ENCODE measurements around the gene THRA.

Gene THRA

GRCh38 chr17:40121181-40122135, 58.7 kb downstream of the THRA start, which contains the start of gene MSL1:
TSS of gene MSL1 (plus strand) at chr17:40121971. CDS start at chr17:40122613, 642 bp downstream.
- H3K27me3 ChIP-seq (ENCODE audit: control insufficient read depth in 1 of 2, insufficient read depth in 2 of 2, low read length in 2 of 2), result no peaks in the 10 kb centered on the region
- no peaks in the 10 kb centered on the region for H3K9me3 ChIP-seq (ENCODE audit: low read length)
- peaks cover 30% of the 10 kb centered on the region for H3K4me1 ChIP-seq (ENCODE audit: insufficient read depth, low read length)
- H3K27ac ChIP-seq (ENCODE audit: low read depth, low read length), result peak within 1 kb of the TSS; percentile 99
- H3K4me3 ChIP-seq (ENCODE audit: low read depth in 1 of 2, low read length in 2 of 2), result peak within 1 kb of the TSS; percentile 87 to 99
- H3K9ac ChIP-seq (ENCODE audit: low read length), result peak within 1 kb of the TSS; percentile 93
- H3K36me3 ChIP-seq (ENCODE audit: insufficient read depth, low read length), result peaks cover 8% of the 10 kb centered on the region

DNA sequence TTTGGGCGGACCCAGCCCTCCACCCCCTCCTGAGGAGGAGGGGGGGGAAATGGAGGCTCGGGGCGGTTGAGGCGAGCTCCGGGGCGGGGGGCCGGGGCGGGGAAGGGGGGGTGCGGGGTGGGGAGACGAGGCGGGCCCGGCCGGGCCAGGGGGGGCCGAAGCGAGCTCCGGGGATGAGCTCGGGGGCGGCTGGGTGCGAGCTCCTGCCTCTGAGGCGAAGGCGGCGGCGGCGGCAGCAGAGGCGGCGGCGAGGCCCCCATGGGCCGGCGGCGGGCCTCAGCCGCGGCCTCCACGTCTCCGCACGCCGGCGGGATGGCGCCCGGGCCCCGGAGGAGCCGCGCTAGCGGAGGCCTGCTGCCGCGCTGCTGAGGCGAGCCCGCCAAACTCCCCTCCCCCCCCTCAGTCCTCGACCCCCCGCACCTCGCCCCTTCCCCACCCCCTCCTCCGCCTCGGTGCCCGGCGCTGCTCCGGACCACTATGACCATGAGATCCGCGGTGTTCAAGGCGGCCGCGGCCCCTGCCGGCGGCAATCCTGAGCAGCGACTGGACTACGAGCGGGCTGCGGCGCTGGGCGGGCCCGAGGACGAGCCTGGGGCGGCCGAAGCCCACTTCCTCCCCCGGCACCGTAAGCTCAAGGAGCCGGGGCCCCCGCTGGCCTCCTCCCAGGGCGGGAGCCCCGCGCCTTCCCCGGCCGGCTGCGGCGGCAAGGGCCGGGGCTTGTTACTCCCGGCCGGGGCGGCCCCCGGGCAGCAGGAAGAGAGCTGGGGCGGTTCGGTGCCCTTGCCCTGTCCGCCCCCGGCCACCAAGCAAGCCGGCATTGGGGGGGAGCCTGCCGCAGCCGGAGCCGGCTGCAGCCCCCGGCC, 59.6 kb downstream of the THRA start:
- Histone ChIP-seq H3K36me3 (ENCODE audit: insufficient read depth, low read length) (peaks cover 17% of the 10 kb centered on the region), H3K4me3 (ENCODE audit: low read depth in 1 of 2, low read length in 2 of 2) (peak overlapping the region; percentile 87 to 99), H3K27me3 (ENCODE audit: control insufficient read depth in 1 of 2, insufficient read depth in 2 of 2, low read length in 2 of 2) (no peaks in the 10 kb centered on the region), H3K27ac (ENCODE audit: low read depth, low read length) (peak overlapping the region; percentile 99), H3K9ac (ENCODE audit: low read length) (peak overlapping the region; percentile 87), H3K4me1 (ENCODE audit: insufficient read depth, low read length) (peaks cover 30% of the 10 kb centered on the region), H3K9me3 (ENCODE audit: low read length) (no peaks in the 10 kb centered on the region)

DNA sequence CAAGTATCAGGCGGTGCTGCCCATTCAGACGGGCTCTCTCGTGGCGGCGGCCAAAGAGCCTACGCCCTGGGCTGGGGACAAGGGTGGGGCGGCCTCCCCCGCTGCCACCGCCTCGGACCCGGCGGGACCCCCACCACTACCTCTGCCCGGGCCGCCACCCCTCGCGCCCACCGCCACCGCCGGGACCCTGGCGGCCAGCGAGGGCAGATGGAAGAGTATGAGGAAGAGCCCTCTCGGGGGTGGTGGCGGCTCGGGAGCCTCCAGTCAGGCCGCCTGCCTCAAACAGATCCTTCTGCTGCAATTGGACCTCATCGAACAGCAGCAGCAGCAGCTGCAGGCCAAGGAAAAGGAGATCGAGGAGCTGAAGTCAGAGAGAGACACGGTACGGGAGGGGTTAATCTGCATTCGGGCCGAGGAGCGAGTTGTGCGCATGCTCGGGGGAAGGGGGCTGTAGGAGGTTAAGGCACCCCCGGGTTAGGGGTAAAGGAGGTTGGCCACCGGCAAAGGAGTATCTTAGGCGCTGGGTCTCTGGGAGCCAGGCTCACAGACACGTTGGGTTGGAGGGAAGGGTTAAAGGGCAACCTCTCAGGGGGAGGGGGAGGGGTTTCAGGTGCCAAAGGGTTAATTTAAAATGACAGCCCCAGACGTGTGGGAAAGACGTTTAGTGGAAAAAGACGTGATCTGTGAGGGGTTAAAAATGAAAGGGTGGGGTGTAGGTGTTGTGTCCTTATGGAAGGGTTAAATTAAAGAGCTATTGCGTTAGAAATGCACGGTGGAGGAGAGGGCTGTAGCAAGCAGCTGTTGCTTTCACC, 60.4 kb downstream of the THRA start:
- peak overlapping the region; percentile 80 for H3K27ac ChIP-seq (ENCODE audit: low read depth, low read length)
- no peaks in the 10 kb centered on the region for H3K9me3 ChIP-seq (ENCODE audit: low read length)
- no peaks in the 10 kb centered on the region for H3K27me3 ChIP-seq (ENCODE audit: control insufficient read depth in 1 of 2, insufficient read depth in 2 of 2, low read length in 2 of 2)
- peak overlapping the region; percentile 73 to 99 for H3K4me3 ChIP-seq (ENCODE audit: low read depth in 1 of 2, low read length in 2 of 2)
- H3K9ac ChIP-seq (ENCODE audit: low read length), result peak overlapping the region; percentile 87
- peaks cover 25% of the 10 kb centered on the region for H3K36me3 ChIP-seq (ENCODE audit: insufficient read depth, low read length)
- H3K4me1 ChIP-seq (ENCODE audit: insufficient read depth, low read length), result peaks cover 30% of the 10 kb centered on the region

DNA sequence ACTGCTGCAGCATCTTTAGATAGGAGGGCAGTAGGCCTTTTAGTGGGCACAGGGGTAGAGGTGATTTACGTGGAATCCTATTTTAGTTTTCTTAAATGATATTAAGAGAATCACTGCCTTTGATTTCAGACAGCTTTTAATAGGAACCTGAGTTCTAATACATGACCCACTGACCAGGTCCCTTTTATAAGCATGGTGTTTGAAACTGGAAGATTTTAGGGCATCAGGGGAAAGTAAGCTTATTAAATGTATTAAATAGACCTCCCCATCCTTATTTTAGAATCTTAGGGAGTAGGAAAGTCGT, 61.0 kb downstream of the THRA start:
- Histone ChIP-seq H3K4me1 (ENCODE audit: insufficient read depth, low read length) (peaks cover 30% of the 10 kb centered on the region), H3K27ac (ENCODE audit: low read depth, low read length) (peak overlapping the region; percentile 80), H3K4me3 (ENCODE audit: low read depth in 1 of 2, low read length in 2 of 2) (peak overlapping the region; percentile 73 to 99), H3K9ac (ENCODE audit: low read length) (peak overlapping the region; percentile 87), H3K9me3 (ENCODE audit: low read length) (no peaks in the 10 kb centered on the region), H3K27me3 (ENCODE audit: control insufficient read depth in 1 of 2, insufficient read depth in 2 of 2, low read length in 2 of 2) (no peaks in the 10 kb centered on the region), H3K36me3 (ENCODE audit: insufficient read depth, low read length) (peaks cover 27% of the 10 kb centered on the region)

DNA sequence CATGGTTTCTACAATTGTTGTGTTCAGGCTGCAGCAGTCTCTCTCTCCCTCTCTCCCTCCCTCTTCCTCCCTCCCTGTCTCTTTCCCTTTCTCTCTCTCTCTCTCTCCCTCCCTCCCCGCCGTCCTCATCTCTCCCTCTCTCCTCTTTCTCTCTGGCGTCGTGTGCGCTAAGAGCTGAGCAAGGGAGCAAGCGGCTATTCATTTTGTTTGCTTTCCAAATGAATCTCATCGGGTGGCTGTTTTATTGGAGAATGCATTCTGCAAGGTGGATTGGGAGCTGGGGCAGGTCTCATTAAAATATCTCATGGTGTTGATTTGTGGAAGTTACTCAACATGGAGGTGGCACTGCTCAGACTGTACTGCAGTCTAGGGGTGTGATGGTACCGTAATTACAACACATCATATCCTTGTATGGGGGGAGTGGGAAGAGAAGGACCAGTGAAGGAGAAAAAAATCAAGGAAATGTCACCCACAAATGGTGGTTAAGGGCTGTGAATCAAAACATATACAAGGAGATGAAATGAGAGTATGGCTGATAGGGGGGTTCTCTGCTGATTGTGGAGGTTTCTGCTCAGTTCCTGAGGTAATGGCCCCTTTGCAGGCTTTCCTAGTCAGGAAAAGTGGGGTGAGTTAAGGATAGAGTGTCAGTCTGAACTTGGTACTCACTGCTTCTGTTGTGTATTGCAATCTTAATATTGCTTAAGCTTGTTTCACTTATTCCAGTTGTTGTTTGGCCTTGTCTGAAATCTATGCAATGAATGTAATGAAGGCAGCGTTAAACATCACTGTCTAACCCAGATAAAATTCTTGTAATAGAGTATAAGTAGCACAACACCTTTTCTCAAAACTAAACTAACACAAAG, 61.7 kb downstream of the THRA start:
- Histone ChIP-seq H3K36me3 (ENCODE audit: insufficient read depth, low read length) (peaks cover 34% of the 10 kb centered on the region), H3K4me1 (ENCODE audit: insufficient read depth, low read length) (peaks cover 30% of the 10 kb centered on the region), H3K9ac (ENCODE audit: low read length) (peak overlapping the region; percentile 87), H3K27ac (ENCODE audit: low read depth, low read length) (peak overlapping the region; percentile 80), H3K9me3 (ENCODE audit: low read length) (no peaks in the 10 kb centered on the region), H3K27me3 (ENCODE audit: control insufficient read depth in 1 of 2, insufficient read depth in 2 of 2, low read length in 2 of 2) (no peaks in the 10 kb centered on the region), H3K4me3 (ENCODE audit: low read depth in 1 of 2, low read length in 2 of 2) (peak overlapping the region; percentile 73 to 99)

DNA sequence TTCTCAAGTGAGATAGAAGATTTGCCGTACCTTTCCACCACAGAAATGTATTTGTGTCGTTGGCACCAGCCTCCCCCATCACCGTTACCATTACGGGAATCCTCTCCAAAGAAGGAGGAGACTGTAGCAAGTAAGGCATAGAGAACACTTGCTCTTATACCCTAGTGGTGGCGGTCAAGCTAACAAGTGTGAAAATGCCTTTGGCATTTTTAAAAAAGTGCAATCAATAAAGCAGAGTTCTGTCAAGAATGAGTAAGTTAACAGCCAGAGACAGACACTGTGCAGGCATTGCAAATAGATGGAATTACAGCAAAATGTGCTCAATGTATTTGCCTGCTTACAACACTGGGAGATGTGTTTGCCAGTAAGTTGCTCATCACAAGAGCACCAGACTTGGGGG, 66.7 kb downstream of the THRA start:
- Histone ChIP-seq H3K9ac (ENCODE audit: low read length) (no peak overlapping the region), H3K4me1 (ENCODE audit: insufficient read depth, low read length) (peaks cover 13% of the 10 kb centered on the region), H3K4me3 (ENCODE audit: low read depth in 1 of 2, low read length in 2 of 2) (no peak overlapping the region), H3K27me3 (ENCODE audit: control insufficient read depth in 1 of 2, insufficient read depth in 2 of 2, low read length in 2 of 2) (no peaks in the 10 kb centered on the region), H3K36me3 (ENCODE audit: insufficient read depth, low read length) (peaks cover 82% of the 10 kb centered on the region), H3K27ac (ENCODE audit: low read depth, low read length) (no peak overlapping the region), H3K9me3 (ENCODE audit: low read length) (no peaks in the 10 kb centered on the region)

DNA sequence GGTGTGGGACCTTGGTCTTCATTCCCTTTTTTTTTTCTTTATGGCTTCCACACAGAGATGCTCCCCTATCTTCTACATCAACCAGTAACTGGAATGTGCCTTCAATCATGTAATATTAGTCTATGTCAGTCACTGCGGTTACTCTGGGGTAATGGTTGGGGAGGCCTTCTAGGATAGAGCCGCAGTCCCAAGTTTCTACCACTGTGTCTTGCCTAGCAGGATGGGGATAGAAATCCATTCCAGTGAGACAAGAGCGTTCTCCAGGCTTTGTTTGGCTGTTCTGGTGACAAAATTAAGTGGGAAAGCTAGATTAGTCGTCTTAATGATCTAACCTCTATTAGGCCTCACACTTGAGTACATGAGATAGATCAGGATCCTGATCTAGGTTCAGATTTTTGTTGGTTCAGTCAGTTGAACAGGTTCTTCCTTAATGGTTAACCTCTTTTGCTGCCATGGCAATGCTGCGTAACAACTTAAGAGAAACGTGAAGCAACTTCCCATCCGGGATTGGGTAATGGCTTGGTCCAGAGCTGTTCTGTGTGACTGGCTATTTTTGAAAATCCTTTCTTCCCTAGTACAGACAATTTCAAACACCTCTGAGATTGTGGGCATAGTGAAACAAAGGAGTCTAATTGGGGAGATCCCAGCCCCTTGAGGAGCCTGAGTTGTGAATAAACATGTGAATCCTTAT, 67.7 kb downstream of the THRA start:
- Histone ChIP-seq H3K4me3 (ENCODE audit: low read depth in 1 of 2, low read length in 2 of 2) (no peak overlapping the region), H3K27ac (ENCODE audit: low read depth, low read length) (no peak overlapping the region), H3K9ac (ENCODE audit: low read length) (no peak overlapping the region), H3K9me3 (ENCODE audit: low read length) (no peaks in the 10 kb centered on the region), H3K4me1 (ENCODE audit: insufficient read depth, low read length) (peaks cover 6% of the 10 kb centered on the region), H3K36me3 (ENCODE audit: insufficient read depth, low read length) (peaks cover 92% of the 10 kb centered on the region), H3K27me3 (ENCODE audit: control insufficient read depth in 1 of 2, insufficient read depth in 2 of 2, low read length in 2 of 2) (no peaks in the 10 kb centered on the region)

GRCh38 chr17:40134184-40134583, 71.4 kb downstream of the THRA start:
- Histone ChIP-seq H3K36me3 (ENCODE audit: insufficient read depth, low read length) (peaks cover 80% of the 10 kb centered on the region), H3K27ac (ENCODE audit: low read depth, low read length) (no peak overlapping the region), H3K27me3 (ENCODE audit: control insufficient read depth in 1 of 2, insufficient read depth in 2 of 2, low read length in 2 of 2) (no peaks in the 10 kb centered on the region), H3K4me3 (ENCODE audit: low read depth in 1 of 2, low read length in 2 of 2) (no peak overlapping the region), H3K4me1 (ENCODE audit: insufficient read depth, low read length) (peaks cover under 1% of the 10 kb centered on the region), H3K9me3 (ENCODE audit: low read length) (no peaks in the 10 kb centered on the region), H3K9ac (ENCODE audit: low read length) (no peak overlapping the region)

GRCh38 chr17:40135817-40136216, 73.1 kb downstream of the THRA start:
- Histone ChIP-seq H3K36me3 (ENCODE audit: insufficient read depth, low read length) (peaks cover 64% of the 10 kb centered on the region), H3K9me3 (ENCODE audit: low read length) (no peaks in the 10 kb centered on the region), H3K27me3 (ENCODE audit: control insufficient read depth in 1 of 2, insufficient read depth in 2 of 2, low read length in 2 of 2) (no peaks in the 10 kb centered on the region), H3K27ac (ENCODE audit: low read depth, low read length) (no peak overlapping the region), H3K4me1 (ENCODE audit: insufficient read depth, low read length) (peaks cover 6% of the 10 kb centered on the region), H3K4me3 (ENCODE audit: low read depth in 1 of 2, low read length in 2 of 2) (no peak overlapping the region), H3K9ac (ENCODE audit: low read length) (no peak overlapping the region)

GRCh38 chr17:40139566-40140058, 76.8 kb downstream of the THRA start:
- Histone ChIP-seq H3K4me3 (ENCODE audit: low read depth in 1 of 2, low read length in 2 of 2) (peak overlapping the region; percentile 66 to 76), H3K27me3 (ENCODE audit: control insufficient read depth in 1 of 2, insufficient read depth in 2 of 2, low read length in 2 of 2) (no peaks in the 10 kb centered on the region), H3K4me1 (ENCODE audit: insufficient read depth, low read length) (peaks cover 18% of the 10 kb centered on the region), H3K36me3 (ENCODE audit: insufficient read depth, low read length) (peaks cover 40% of the 10 kb centered on the region), H3K27ac (ENCODE audit: low read depth, low read length) (peak overlapping the region; percentile 95), H3K9ac (ENCODE audit: low read length) (peak overlapping the region; percentile 91), H3K9me3 (ENCODE audit: low read length) (no peaks in the 10 kb centered on the region)
